ENCODE results near the gene OSBP. TPM values are rescaled to one million over a fixed set of nuclear protein-coding genes. Genes with fewer than 3 reads are reported as not detected.

Gene OSBP
- total and polyA plus RNA-seq, 2 experiments from 2014 or later: 10.7 to 26.4 TPM

DNA sequence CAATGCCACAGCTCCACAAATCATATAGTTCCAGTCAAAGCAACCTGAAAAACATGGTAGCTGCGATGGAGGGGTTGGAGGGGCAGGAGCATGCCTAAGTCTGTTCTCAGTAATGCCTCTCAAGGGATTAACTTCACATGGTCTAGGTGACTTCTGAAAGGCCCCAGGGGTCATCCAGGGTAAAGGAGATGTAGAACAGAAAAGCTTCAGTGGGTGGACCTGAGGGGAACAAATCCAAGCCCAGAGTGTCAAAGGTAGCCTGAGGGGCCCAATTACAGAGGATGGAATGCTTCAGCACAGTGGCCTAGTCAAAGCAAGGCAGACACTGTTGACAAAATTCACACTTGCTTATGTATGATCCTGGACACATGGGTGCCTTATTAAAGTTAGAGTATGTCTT is 80.9 kb downstream of the OSBP start:
- no peaks in the 10 kb centered on the region for H4K20me1 ChIP-seq (ENCODE audit: insufficient read depth)
- H3K4me3 ChIP-seq: no peak overlapping the region
- H3F3A ChIP-seq (ENCODE audit: insufficient read depth): peaks cover 7% of the 10 kb centered on the region
- 52 to 67% methylated on average over 1 of the region's 1 CpG for WGBS, 2 experiments (ENCODE audit: low coverage in 1 of 2, low lambda C conversion rate in 2 of 2, missing lambda C conversion rate in 2 of 2)
- no peak overlapping the region for H3K27ac ChIP-seq
- H3K9me2 ChIP-seq (ENCODE audit: insufficient read depth): no peaks in the 10 kb centered on the region
- peaks cover 6% of the 10 kb centered on the region; the same call in 1 of the 2 replicates for H3K4me1 ChIP-seq (ENCODE audit: insufficient read depth)
- no peaks in the 10 kb centered on the region for H3K79me2 ChIP-seq (ENCODE audit: insufficient read depth)
- DNase-seq: no peak
- TF ChIP-seq EZH2 (IDR thresholded peaks at IDR 0.05; ENCODE audit: insufficient read depth, poor library complexity, severe bottlenecking) (no peak), EZH2phosphoT487 (IDR thresholded peaks at IDR 0.05; ENCODE audit: insufficient read depth, low read depth) (no peak)
- no peaks in the 10 kb centered on the region for H3K27me3 ChIP-seq (replicated peaks; ENCODE audit: insufficient read depth)
- no peak overlapping the region for H3K4me2 ChIP-seq (ENCODE audit: unreplicated experiment)
- H3K9me3 ChIP-seq (ENCODE audit: low read depth): no peaks in the 10 kb centered on the region
- H3K9ac ChIP-seq: no peak overlapping the region
- in situ Hi-C loops (cut with MboI): loop anchor here (10.0 kb wide), 1 partner anchor 260 kb away; no protein-coding TSS in a partner anchor
- no peak overlapping the region for H2AFZ ChIP-seq
- H3K36me3 ChIP-seq (ENCODE audit: low read depth): no peaks in the 10 kb centered on the region

DNA sequence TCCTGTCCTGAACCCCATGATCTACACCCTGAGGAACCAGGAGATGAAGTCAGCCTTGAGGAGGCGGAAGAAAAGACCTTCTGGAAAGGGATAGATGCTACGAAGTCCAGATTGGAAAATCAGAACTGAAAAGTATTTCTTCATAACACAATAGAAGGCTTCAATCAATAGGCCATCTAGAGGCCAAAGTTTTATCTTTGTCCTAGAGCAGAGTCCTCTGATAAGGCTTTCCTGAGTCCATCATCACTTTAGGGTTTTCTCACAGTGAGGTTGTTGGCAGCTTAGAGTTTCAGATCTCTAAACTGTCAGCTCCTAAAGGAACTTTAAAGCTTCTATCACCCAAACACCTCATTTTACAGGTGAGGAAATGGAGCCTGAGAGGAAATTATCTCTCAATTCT is 83.0 kb downstream of the OSBP start:
- H3K9ac ChIP-seq: no peak overlapping the region
- no peak overlapping the region for H3K27ac ChIP-seq
- no peaks in the 10 kb centered on the region for H3K9me3 ChIP-seq (ENCODE audit: low read depth)
- H2AFZ ChIP-seq: no peak overlapping the region
- H3K4me2 ChIP-seq (ENCODE audit: unreplicated experiment): no peak overlapping the region
- H3K4me3 ChIP-seq: no peak overlapping the region
- in situ Hi-C loops (cut with MboI): loop anchor here (10.0 kb wide), 1 partner anchor 262 kb away; no protein-coding TSS in a partner anchor
- no peaks in the 10 kb centered on the region for H3K79me2 ChIP-seq (ENCODE audit: insufficient read depth)
- no peak for TF ChIP-seq EZH2phosphoT487 (IDR thresholded peaks at IDR 0.05; ENCODE audit: insufficient read depth, low read depth)
- TF ChIP-seq EZH2 (IDR thresholded peaks at IDR 0.05; ENCODE audit: insufficient read depth, poor library complexity, severe bottlenecking): no peak
- WGBS, 2 experiments (ENCODE audit: low coverage in 1 of 2, low lambda C conversion rate in 2 of 2, missing lambda C conversion rate in 2 of 2): 40 to 46% methylated on average over 2 of the region's 2 CpGs
- peaks cover 5% of the 10 kb centered on the region; the same call in 1 of the 2 replicates for H3K27me3 ChIP-seq (replicated peaks; ENCODE audit: insufficient read depth)
- 0 out of 2 replicates have a peak, but pooled peaks cover under 1% of the 10 kb centered on the region for H3K4me1 ChIP-seq (ENCODE audit: insufficient read depth)
- no peak for DNase-seq
- H4K20me1 ChIP-seq (ENCODE audit: insufficient read depth): no peaks in the 10 kb centered on the region
- no peaks in the 10 kb centered on the region for H3K9me2 ChIP-seq (ENCODE audit: insufficient read depth)
- H3F3A ChIP-seq (ENCODE audit: insufficient read depth): 0 out of 2 replicates have a peak, but pooled peaks cover under 1% of the 10 kb centered on the region
- H3K36me3 ChIP-seq (ENCODE audit: low read depth): no peaks in the 10 kb centered on the region

GRCh38 chr11:59528711-59529110 is 86.9 kb downstream of the OSBP start:
- in situ Hi-C loops (cut with MboI): no loop called here
- Histone ChIP-seq H2AFZ (no peak overlapping the region), H3K4me3 (no peak overlapping the region), H3K27me3 (replicated peaks; ENCODE audit: insufficient read depth) (peaks cover 12% of the 10 kb centered on the region), H3K36me3 (ENCODE audit: low read depth) (no peaks in the 10 kb centered on the region), H3K9ac (no peak overlapping the region), H3K4me1 (ENCODE audit: insufficient read depth) (no peaks in the 10 kb centered on the region), H3K4me2 (ENCODE audit: unreplicated experiment) (no peak overlapping the region), H3K27ac (no peak overlapping the region), H4K20me1 (ENCODE audit: insufficient read depth) (no peaks in the 10 kb centered on the region), H3K79me2 (ENCODE audit: insufficient read depth) (no peaks in the 10 kb centered on the region), H3K9me3 (ENCODE audit: low read depth) (no peaks in the 10 kb centered on the region), H3K9me2 (ENCODE audit: insufficient read depth) (no peaks in the 10 kb centered on the region), H3F3A (ENCODE audit: insufficient read depth) (no peaks in the 10 kb centered on the region)
- WGBS, 2 experiments (ENCODE audit: low coverage in 1 of 2, low lambda C conversion rate in 2 of 2, missing lambda C conversion rate in 2 of 2): 19 to 22% methylated on average over 7 of the region's 7 CpGs
- DNase-seq: no peak
- TF ChIP-seq EZH2phosphoT487 (IDR thresholded peaks at IDR 0.05; ENCODE audit: insufficient read depth, low read depth) (no peak), EZH2 (IDR thresholded peaks at IDR 0.05; ENCODE audit: insufficient read depth, poor library complexity, severe bottlenecking) (no peak)

Small RNAs within 50 kb of the gene (microRNA-seq; reads per million reads assigned to microRNA genes)
- gene MIR3162 (ENCODE audit: borderline number of aligned reads): not detected

Small RNAs within 50 kb of the gene (small RNA-seq; reads per million reads assigned to genes)
- gene MIR3162 (ENCODE audit: low read depth, low replicate concordance): not detected

Other genes starting within 250 kb of the OSBP start
- gene OR5A2, start 189.4 kb downstream of the OSBP start, total RNA-seq (2014; rRNA removed; shearing (Covaris generic)): not detected in 2 replicates
- gene OR5A2, start 189.4 kb downstream of the OSBP start, polyA plus RNA-seq (2016; fragmentation: Nextera tagmentation; extraction: Ambion mirVana): not detected in 2 replicates
- not detected in 2 replicates for gene OR5A1, start 179.3 kb downstream of the OSBP start, total RNA-seq (2014; rRNA removed; shearing (Covaris generic))
- gene OR5A1, start 179.3 kb downstream of the OSBP start, polyA plus RNA-seq (2016; fragmentation: Nextera tagmentation; extraction: Ambion mirVana): not detected in 2 replicates
- not detected in 2 replicates for gene OR4D6, start 158.8 kb downstream of the OSBP start, total RNA-seq (2014; rRNA removed; shearing (Covaris generic))
- gene OR4D6, start 158.8 kb downstream of the OSBP start, polyA plus RNA-seq (2016; fragmentation: Nextera tagmentation; extraction: Ambion mirVana): not detected in 2 replicates
- gene OR4D10, start 142.5 kb downstream of the OSBP start, total RNA-seq (2014; rRNA removed; shearing (Covaris generic)): not detected in 2 replicates
- not detected in 2 replicates for gene OR4D10, start 142.5 kb downstream of the OSBP start, polyA plus RNA-seq (2016; fragmentation: Nextera tagmentation; extraction: Ambion mirVana)
- gene OR4D11, start 112.2 kb downstream of the OSBP start, total RNA-seq (2014; rRNA removed; shearing (Covaris generic)): not detected in 2 replicates
- gene OR4D11, start 112.2 kb downstream of the OSBP start, polyA plus RNA-seq (2016; fragmentation: Nextera tagmentation; extraction: Ambion mirVana): not detected in 2 replicates
- not detected in 2 replicates for gene OR4D9, start 104.2 kb downstream of the OSBP start, total RNA-seq (2014; rRNA removed; shearing (Covaris generic))
- not detected in 2 replicates for gene OR4D9, start 104.2 kb downstream of the OSBP start, polyA plus RNA-seq (2016; fragmentation: Nextera tagmentation; extraction: Ambion mirVana)
- gene PATL1, start 53.3 kb upstream of the OSBP start, total RNA-seq (2014; rRNA removed; shearing (Covaris generic)): 9.6 and 12.5 TPM in 2 replicates
- 8.5 and 10.7 TPM in 2 replicates for gene PATL1, start 53.3 kb upstream of the OSBP start, polyA plus RNA-seq (2016; fragmentation: Nextera tagmentation; extraction: Ambion mirVana)
- not detected in 2 replicates for gene OR10V1, start 98.1 kb upstream of the OSBP start, total RNA-seq (2014; rRNA removed; shearing (Covaris generic))
- not detected in 2 replicates for gene OR10V1, start 98.1 kb upstream of the OSBP start, polyA plus RNA-seq (2016; fragmentation: Nextera tagmentation; extraction: Ambion mirVana)
- 9.3 and 10.5 TPM in 2 replicates for gene STX3, start 139.6 kb upstream of the OSBP start, total RNA-seq (2014; rRNA removed; shearing (Covaris generic))
- gene STX3, start 139.6 kb upstream of the OSBP start, polyA plus RNA-seq (2016; fragmentation: Nextera tagmentation; extraction: Ambion mirVana): 5.6 and 6.3 TPM in 2 replicates
- 43.6 and 49.3 TPM in 2 replicates for gene MRPL16, start 195.0 kb upstream of the OSBP start, total RNA-seq (2014; rRNA removed; shearing (Covaris generic))
- gene MRPL16, start 195.0 kb upstream of the OSBP start, polyA plus RNA-seq (2016; fragmentation: Nextera tagmentation; extraction: Ambion mirVana): 65.1 and 67.4 TPM in 2 replicates
- gene CBLIF, start 229.7 kb upstream of the OSBP start, total RNA-seq (2014; rRNA removed; shearing (Covaris generic)): not detected in 2 replicates
- not detected in 2 replicates for gene CBLIF, start 229.7 kb upstream of the OSBP start, polyA plus RNA-seq (2016; fragmentation: Nextera tagmentation; extraction: Ambion mirVana)

All from GM23248 (cell line).